MCF 10A (cell line): ENCODE results near the gene SLC35A4. TPM values are rescaled to one million over a fixed set of nuclear protein-coding genes. Genes with fewer than 3 reads are reported as not detected.
"Not testable (repeated sequence)": the region's sequence is repeated elsewhere in the genome, so short reads cannot be mapped to it uniquely, and the experiment has no call there.

ENCODE experiments used
- BruUV-seq: library from RNA; stranded (reverse); fragments of 400-500 nt; replicated peaks from 2 replicates; lab custom pipeline; 2021; lab: Mats Ljungman, UMichigan
- CTCF ChIA-PET: fragments of 300-600 bp; sonication (Branson Sonifier 250); formaldehyde crosslinking; extraction: SDS; loops from one replicate; lab custom pipeline; 2021; ENCODE audit warnings: antibody characterized with exemption, inconsistent platforms; lab: Yijun Ruan, JAX
- POLR2A ChIA-PET: fragments of 300-600, 350-650 bp; sonication (Branson Sonifier 250); formaldehyde crosslinking; extraction: SDS; loops from one replicate; lab custom pipeline; 2020; ENCODE audit warnings: antibody characterized with exemption, inconsistent platforms; lab: Yijun Ruan, JAX
- DNase-seq: peaks from one replicate; pipeline ENCODE4 v3.0.0-alpha.2; 2018; ENCODE audit not compliant: unreplicated experiment
- H3K27ac Mint-ChIP-seq: one replicate; pipeline ENCODE4 v1.8.0; 2022; ENCODE audit warnings: mild to moderate bottlenecking, low read depth, mixed read lengths; ENCODE audit not compliant: unreplicated experiment
- H3K27me3 Mint-ChIP-seq: one replicate; pipeline ENCODE4 v1.8.0; 2022; ENCODE audit warnings: mixed read lengths; ENCODE audit not compliant: insufficient read depth, unreplicated experiment
- H3K36me3 Mint-ChIP-seq: one replicate; pipeline ENCODE4 v1.8.0; 2022; ENCODE audit warnings: mild to moderate bottlenecking, moderate library complexity, mixed read lengths; ENCODE audit not compliant: insufficient read depth, unreplicated experiment
- H3K4me1 Mint-ChIP-seq: one replicate; pipeline ENCODE4 v1.8.0; 2022; ENCODE audit warnings: mixed read lengths; ENCODE audit not compliant: insufficient read depth, unreplicated experiment
- H3K4me3 Mint-ChIP-seq: one replicate; pipeline ENCODE4 v1.8.0; 2022; ENCODE audit warnings: mild to moderate bottlenecking, moderate library complexity, mixed read lengths; ENCODE audit not compliant: unreplicated experiment
- H3K9me3 Mint-ChIP-seq: one replicate; pipeline ENCODE4 v1.8.0; 2022; ENCODE audit warnings: mixed read lengths; ENCODE audit not compliant: unreplicated experiment
- intact Hi-C: fragments of 100-400 bp; cut with micrococcal nuclease; formaldehyde crosslinking; loops from 2 replicates; pipeline ENCODE4 v1.14.1; 2022
- total RNA-seq: library from RNA; stranded (reverse); gene quantifications from 2 replicates; pipeline ENCODE4 v1.2.3, GENCODE V29; 2022
- TF ChIP-seq, protein P1 (sequence below): fragments of 200-600 bp; IDR thresholded peaks from one replicate; pipeline ENCODE4 v1.8.0; 2022; ENCODE audit warnings: antibody characterized with exemption, mild to moderate bottlenecking; ENCODE audit not compliant: unreplicated experiment

The SLC35A4 gene
- total RNA-seq, 1 experiment from 2014 or later: 84.0 TPM

DNA sequence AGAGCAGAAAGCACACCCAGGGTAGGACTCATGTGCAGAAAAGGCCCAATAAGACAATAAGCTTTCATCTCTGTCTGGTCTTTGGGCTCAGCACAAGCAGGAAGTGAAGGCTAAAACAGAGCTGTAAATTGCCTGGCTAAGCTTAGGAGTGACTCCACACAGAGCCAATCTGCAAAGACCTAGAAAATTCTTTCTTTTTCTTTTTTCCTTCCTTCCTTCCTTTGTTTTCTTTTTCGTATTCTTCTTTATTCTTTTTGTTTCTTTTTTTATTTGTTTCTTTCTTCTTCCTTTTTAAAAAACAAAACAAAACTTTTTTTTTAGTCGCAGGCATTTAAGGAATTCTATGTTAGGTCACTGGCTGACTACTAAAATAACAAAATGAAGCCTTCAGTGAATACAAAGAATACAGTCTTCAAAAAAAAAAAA lies 12.2 kb downstream of the SLC35A4 start:
- BruUV-seq: no TSS peak
- Mint-ChIP-seq H3K4me1 (no peaks in the 10 kb centered on the region), H3K36me3 (no peaks in the 10 kb centered on the region), H3K9me3 (no peaks in the 10 kb centered on the region), H3K27me3 (no peaks in the 10 kb centered on the region), H3K4me3 (no peak overlapping the region), H3K27ac (no peak overlapping the region)
- ChIA-PET CTCF (interaction anchor here (0.6 to 4.5 kb wide), 11 partner anchors 11 to 120 kb away, joined by 3 to 41 read pairs (median 5); partner anchors contain the start of genes HARS1, HARS2, IK and NDUFA2), POLR2A (interaction anchor here (0.9 to 3.7 kb wide), 7 partner anchors 11 to 114 kb away, joined by 3 to 20 read pairs (median 4); partner anchors contain the start of genes CD14, HARS1, HARS2 and IK)
- no peak for DNase-seq
- TF ChIP-seq, protein P1, sequence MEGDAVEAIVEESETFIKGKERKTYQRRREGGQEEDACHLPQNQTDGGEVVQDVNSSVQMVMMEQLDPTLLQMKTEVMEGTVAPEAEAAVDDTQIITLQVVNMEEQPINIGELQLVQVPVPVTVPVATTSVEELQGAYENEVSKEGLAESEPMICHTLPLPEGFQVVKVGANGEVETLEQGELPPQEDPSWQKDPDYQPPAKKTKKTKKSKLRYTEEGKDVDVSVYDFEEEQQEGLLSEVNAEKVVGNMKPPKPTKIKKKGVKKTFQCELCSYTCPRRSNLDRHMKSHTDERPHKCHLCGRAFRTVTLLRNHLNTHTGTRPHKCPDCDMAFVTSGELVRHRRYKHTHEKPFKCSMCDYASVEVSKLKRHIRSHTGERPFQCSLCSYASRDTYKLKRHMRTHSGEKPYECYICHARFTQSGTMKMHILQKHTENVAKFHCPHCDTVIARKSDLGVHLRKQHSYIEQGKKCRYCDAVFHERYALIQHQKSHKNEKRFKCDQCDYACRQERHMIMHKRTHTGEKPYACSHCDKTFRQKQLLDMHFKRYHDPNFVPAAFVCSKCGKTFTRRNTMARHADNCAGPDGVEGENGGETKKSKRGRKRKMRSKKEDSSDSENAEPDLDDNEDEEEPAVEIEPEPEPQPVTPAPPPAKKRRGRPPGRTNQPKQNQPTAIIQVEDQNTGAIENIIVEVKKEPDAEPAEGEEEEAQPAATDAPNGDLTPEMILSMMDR: no peak
- intact Hi-C loops: no loop called here

DNA sequence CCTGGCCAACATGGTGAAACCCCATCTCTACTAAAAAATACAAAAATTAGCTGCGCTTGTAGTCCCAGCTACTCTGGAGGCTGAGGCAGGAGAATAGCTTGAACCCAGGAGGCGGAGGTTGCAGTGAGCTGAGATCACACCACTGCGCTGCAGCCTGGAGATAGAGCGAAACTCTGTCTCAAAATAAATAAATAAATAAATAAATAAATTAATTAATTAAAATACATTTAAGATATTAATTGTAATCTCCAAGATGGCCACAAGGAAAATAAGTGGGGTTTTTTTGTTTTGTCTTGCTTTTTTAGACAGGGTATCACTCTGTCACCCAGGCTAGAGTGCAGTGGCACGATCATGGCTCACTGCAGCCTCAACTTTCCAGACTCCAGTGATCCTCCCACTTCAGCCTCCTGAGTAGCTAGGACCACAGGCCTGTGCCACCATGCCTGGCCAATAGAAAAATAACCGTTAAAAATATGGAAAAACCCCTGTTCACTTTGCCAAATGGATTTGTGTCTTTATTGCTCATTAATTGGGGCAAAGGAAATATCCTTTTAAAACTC lies 14.6 kb downstream of the SLC35A4 start:
- H3K9me3 Mint-ChIP-seq, H3K36me3 Mint-ChIP-seq, intact Hi-C loops, H3K27me3 Mint-ChIP-seq, H3K4me3 Mint-ChIP-seq, H3K4me1 Mint-ChIP-seq, H3K27ac Mint-ChIP-seq, BruUV-seq, DNase-seq: not testable (repeated sequence)
- ChIA-PET POLR2A (interaction anchor here (0.9 to 1.0 kb wide), 4 partner anchors 10 to 68 kb away, joined by 3 to 9 read pairs (median 4); partner anchors contain the start of genes IK, NDUFA2 and TMCO6), CTCF (interaction anchor here (0.9 to 2.2 kb wide), 6 partner anchors 8 to 56 kb away, joined by 3 to 9 read pairs (median 4); partner anchors contain the start of gene CD14)

DNA sequence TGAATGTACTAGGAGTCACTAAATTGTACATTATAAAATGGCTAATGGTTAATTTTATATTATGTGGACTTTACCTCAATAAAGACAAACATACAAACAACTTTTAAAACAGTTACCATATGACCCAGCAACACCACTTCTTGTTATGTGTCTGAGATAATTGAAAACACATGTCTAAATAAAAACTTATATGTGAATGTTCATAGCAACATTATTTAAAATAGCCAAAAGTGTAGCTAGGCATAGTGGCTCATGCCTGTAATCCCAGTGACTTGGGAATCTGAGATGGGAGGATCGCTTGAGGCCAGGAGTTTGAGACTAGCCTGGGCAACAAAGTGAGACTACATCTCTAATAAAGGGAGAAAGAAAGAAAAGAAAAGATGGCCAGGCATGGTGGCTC lies 22.9 kb downstream of the SLC35A4 start:
- no TSS peak for BruUV-seq
- TF ChIP-seq, protein P1: no peak
- Mint-ChIP-seq H3K27me3 (no peaks in the 10 kb centered on the region), H3K9me3 (no peaks in the 10 kb centered on the region), H3K36me3 (no peaks in the 10 kb centered on the region), H3K27ac (no peak overlapping the region), H3K4me3 (no peak overlapping the region), H3K4me1 (peaks cover 10% of the 10 kb centered on the region)
- intact Hi-C loops: no loop called here
- no peak for DNase-seq
- POLR2A ChIA-PET: no interaction called here
- CTCF ChIA-PET: interaction anchor here (1.0 kb wide), 1 partner anchor 8 kb away, joined by 3 read pairs; no protein-coding TSS in a partner anchor

DNA sequence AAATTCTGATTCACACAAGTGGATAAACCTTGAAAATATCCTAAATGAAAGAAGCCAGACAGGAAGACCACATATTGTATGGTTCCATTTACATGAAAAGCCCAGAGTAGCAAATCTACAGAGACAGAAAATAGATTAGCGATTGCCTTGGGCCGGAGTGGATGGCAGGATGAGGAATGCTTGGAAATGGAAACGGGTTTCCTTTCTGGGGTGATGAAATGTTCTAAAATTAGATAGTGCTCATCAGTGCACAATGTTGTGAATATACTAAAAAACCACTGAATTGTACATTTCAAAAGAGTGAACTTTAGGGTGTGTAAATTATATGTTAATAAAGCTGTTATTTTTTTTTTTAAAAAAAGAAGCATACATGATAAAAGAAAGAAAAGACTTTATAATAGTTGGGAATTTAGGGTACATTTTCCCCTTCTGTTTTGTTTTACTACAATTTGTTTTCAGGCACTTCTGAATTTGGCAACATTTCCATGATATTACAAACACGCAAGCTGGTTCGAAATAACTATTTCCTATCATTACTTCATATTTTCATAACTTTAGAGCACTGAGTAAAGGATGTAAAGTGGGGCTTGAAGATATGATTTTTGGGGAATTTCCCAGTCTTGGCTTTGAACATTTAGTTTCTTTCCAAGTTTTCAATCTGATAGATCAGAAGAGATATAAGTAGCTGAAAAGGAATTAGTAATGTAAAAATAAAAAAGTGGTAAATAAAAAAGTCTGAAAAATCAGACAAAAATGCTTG lies 23.9 kb downstream of the SLC35A4 start:
- Mint-ChIP-seq H3K4me1 (peaks cover 10% of the 10 kb centered on the region), H3K4me3 (no peak overlapping the region), H3K27ac (no peak overlapping the region), H3K36me3 (no peaks in the 10 kb centered on the region), H3K9me3 (no peaks in the 10 kb centered on the region), H3K27me3 (no peaks in the 10 kb centered on the region)
- TF ChIP-seq, protein P1: no peak
- intact Hi-C loops: no loop called here
- ChIA-PET POLR2A (interaction anchor here (0.6 to 4.3 kb wide), 9 partner anchors 10 to 372 kb away, joined by 3 to 19 read pairs (median 4); partner anchors contain the start of genes APBB3, IK, NDUFA2 and SLC35A4), CTCF (interaction anchor here (0.6 to 1.0 kb wide), 3 partner anchors 14 to 976 kb away, joined by 3 to 5 read pairs (median 4); no protein-coding TSS in a partner anchor)
- DNase-seq: no peak
- BruUV-seq: no TSS peak
